ENCODE measurements around the gene KCNH2. TPM values are rescaled to one million over a fixed set of nuclear protein-coding genes. Genes with fewer than 3 reads are reported as not detected.

The KCNH2 gene
- total and polyA plus RNA-seq, 10 of the 15 experiments (the other 5 are each of a cell fraction or from before 2014, with no cell fraction given) = 0.04 to 0.24 (median 0.17) TPM; not detected in 6

- WGBS (ENCODE audit: insufficient coverage, insufficient replicate concordance, low lambda C conversion rate, missing lambda C conversion rate) = 5% methylated on average over 16 of the region's 16 CpGs
- no peak overlapping the region for H2AFZ ChIP-seq (ENCODE audit: control insufficient read depth, low read depth, low read length)
- in situ Hi-C loops (cut with MboI) = loop anchor here (5.0 kb wide), 2 partner anchors 84 to 209 kb away; no protein-coding TSS in a partner anchor
- no peak overlapping the region for H3K4me3 ChIP-seq
- no peaks in the 10 kb centered on the region for H4K20me1 ChIP-seq (ENCODE audit: control insufficient read depth, insufficient read depth)
- H3K36me3 ChIP-seq (ENCODE audit: control insufficient read depth in 2 of 2, insufficient read depth in 2 of 2, low read length in 1 of 2) = no peaks in the 10 kb centered on the region
- peak; percentile 83 for ATAC-seq
- TF ChIP-seq USF2 (IDR thresholded peaks at IDR 0.05; ENCODE audit: borderline replicate concordance, low read depth, low read length) (no peak), SMC3 (IDR thresholded peaks at IDR 0.05; ENCODE audit: borderline replicate concordance, low read length) (peak; percentile 69), RELA (IDR thresholded peaks at IDR 0.05; ENCODE audit: borderline replicate concordance, partially characterized antibody) (no peak), RBBP5 (conservative IDR thresholded peaks at IDR 0.05) (no peak), RB1 (IDR thresholded peaks at IDR 0.05; ENCODE audit: borderline replicate concordance) (no peak), YBX1 (IDR thresholded peaks at IDR 0.05) (no peak), EZH2 (IDR thresholded peaks at IDR 0.05; ENCODE audit: borderline replicate concordance, control insufficient read depth, low read depth, low read length) (no peak), CTCF (IDR thresholded peaks at IDR 0.05 in 2 of 3, conservative IDR thresholded peaks at IDR 0.05 in 1 of 3; ENCODE audit: control insufficient read depth in 2 of 3, extremely low read depth in 1 of 3, insufficient read depth in 1 of 3, low read depth in 3 of 3, low read length in 3 of 3) (peak; percentile 69 to 88 (median 69)), IKZF1 (conservative IDR thresholded peaks at IDR 0.05) (no peak), YY1 (IDR thresholded peaks at IDR 0.05; ENCODE audit: low read depth, low read length) (no peak), RAD21 (IDR thresholded peaks at IDR 0.05; ENCODE audit: insufficient read depth, low read depth, low read length) (peak; percentile 48), JUNB (IDR thresholded peaks at IDR 0.05) (no peak), CUX1 (IDR thresholded peaks at IDR 0.05; ENCODE audit: insufficient replicate concordance, low read depth, low read length) (no peak), FOS (IDR thresholded peaks at IDR 0.05; ENCODE audit: borderline replicate concordance, extremely low read depth, insufficient read length) (no peak)
- FAIRE-seq = peak; percentile 31
- H3K4me2 ChIP-seq (ENCODE audit: control insufficient read depth, insufficient read depth) = no peak overlapping the region
- H3K4me1 ChIP-seq (ENCODE audit: control insufficient read depth, insufficient read depth, low read length) = no peaks in the 10 kb centered on the region; the same call in 1 of the 2 replicates
- no peaks in the 10 kb centered on the region for H3K79me2 ChIP-seq (ENCODE audit: control insufficient read depth, insufficient read depth, low read length)
- no peak for DNase-seq (ENCODE audit: low read depth, low spot score)
- ChIA-PET SMC1A (ENCODE audit: uncharacterized antibody, unreplicated experiment) (interaction anchor here (0.7 to 1.8 kb wide), 2 partner anchors 23 to 929 kb away, joined by 3 to 5 read pairs; no protein-coding TSS in a partner anchor), CTCF (interaction anchor here (0.6 to 4.2 kb wide), 17 partner anchors 9 to 220 kb away, joined by 3 to 34 read pairs (median 4); no protein-coding TSS in a partner anchor), RAD21 (ENCODE audit: unreplicated experiment) (interaction anchor here (0.8 to 1.6 kb wide), 3 partner anchors 24 to 88 kb away, joined by 3 to 4 read pairs (median 3); partner anchors contain the start of gene ABCB8), POLR2A (no interaction called here)
- H3K9me3 ChIP-seq (replicated peaks; ENCODE audit: control insufficient read depth, insufficient read depth, low read length) = no peaks in the 10 kb centered on the region; the same call in 2 of the 3 replicates
- no peak overlapping the region for H3K9ac ChIP-seq (ENCODE audit: control insufficient read depth, insufficient read depth, low read length)
- no peak overlapping the region for H3K27ac ChIP-seq (ENCODE audit: control insufficient read depth, insufficient read depth)
- H3K27me3 ChIP-seq (replicated peaks in 1 of 2; ENCODE audit: control insufficient read depth in 2 of 2, insufficient read depth in 2 of 2, low read length in 1 of 2) = peaks cover 2 to 3% of the 10 kb centered on the region in 2 experiments; a peak in 3 of 4 replicates
- BruUV-seq (replicated peaks) = no TSS peak
- intact Hi-C loops (cut with micrococcal nuclease; ENCODE audit: unreplicated experiment) = no loop called here
Observed at GRCh38 chr7:150986099-150986512, 8.0 kb upstream of the KCNH2 start.
